Stimulated activated CD8-positive, alpha-beta memory T cell treated with anti-CD3 and anti-CD28 coated beads, Interleukin-15, amount 100 ng/mL, for 4 hours (primary cell): ENCODE measurements around the gene SHROOM3.

Experiments
- DNase-seq, 2 donors: peaks; one replicate each; pipeline ENCODE4 v3.0.0-alpha.2; 2020; ENCODE audit warnings: low read depth in 2 of 2

SHROOM3 gene

DNA sequence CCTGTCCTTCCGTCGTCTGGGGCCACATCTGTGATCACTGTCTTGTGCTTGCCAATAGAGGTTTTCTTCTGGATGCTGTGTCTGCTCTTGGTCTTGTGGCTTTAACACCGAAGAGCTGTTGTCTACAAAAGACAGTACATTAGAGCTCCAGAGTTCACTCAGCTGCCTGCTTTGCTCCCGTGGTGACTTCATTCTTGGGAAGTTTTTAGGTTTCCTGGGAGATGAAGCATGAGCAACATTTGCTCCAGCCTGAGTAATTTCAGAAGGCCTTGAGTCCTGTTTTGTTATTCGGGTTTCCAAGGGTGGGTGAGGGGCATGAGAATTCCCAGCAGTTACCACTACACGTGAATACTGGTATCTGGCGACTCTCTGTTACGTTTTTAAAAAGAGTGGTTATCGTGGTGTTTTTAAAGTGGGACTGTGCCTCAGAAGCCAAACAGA is 189.2 kb downstream of the SHROOM3 start:
- no peak for DNase-seq

DNA sequence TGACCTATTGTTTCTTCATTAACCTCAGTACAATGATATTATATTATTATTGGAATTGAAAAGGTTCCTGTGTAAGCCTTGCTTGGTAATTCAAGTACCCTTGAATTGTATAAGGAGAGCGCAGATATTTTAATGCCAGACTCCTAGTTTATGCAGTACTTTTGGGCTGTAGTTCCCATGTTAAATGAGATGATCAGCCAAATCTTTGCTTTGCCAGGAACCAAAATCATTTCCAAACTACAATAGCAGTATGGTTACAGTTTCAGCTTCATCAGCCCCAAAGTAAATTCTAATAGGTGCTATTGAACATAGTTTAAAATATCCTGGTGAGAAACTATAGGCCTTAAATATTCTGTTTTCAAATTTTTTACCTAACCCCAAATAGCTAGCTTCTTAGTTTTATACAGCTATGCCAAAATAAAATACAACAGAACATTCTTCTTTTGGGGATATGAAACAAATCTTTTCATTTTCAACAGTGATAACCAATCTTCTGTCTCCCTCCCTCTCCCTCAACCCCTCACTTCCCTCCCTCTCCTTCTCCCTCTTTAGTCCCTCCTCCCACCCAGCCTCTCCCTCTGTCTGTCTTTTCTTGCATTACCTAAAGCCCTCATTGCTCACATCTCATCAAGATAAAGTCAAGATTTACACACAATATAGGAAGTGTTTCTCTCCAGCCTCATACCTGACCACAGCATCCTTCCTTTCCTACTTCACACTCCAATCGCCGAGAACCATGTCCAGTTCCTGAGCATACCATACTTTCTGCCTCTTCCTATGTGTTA is 190.1 kb downstream of the SHROOM3 start:
- DNase-seq, result no peak

DNA sequence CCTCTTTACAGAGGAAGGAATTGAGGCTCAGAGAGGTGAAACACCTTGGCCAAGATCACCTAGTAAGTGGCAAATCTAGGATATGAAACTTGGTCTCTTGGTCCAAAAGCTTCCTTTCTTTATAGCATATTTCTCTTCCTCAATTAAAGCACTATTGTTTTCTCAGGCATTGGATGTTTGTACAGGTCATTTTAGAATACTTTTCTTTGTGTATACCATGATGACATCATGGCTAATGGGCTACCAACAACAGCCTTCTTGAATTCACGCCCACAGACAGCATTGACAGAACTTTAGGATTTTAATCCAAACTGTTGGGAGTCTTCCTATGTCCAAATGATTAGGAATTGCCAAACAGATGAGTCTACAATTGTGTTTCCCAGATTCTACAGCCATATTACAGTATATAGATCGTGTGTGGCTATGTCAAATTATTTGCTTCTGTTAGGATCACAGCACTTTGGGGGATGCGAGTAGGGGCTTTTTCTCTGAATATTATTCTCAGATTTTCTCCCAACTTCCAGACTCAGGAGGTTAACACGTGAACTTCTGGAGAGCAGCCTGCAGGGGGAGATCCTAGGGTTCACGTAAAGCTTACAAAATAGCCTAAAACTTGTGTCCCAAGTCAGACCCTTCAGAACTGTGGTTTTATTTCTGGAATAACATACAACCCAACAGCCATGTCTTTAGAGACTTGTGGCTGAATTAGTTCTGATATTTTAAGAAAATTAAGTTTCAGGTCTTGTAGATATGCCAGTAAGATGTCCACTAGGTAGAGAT is 191.8 kb downstream of the SHROOM3 start:
- DNase-seq, result no peak

DNA sequence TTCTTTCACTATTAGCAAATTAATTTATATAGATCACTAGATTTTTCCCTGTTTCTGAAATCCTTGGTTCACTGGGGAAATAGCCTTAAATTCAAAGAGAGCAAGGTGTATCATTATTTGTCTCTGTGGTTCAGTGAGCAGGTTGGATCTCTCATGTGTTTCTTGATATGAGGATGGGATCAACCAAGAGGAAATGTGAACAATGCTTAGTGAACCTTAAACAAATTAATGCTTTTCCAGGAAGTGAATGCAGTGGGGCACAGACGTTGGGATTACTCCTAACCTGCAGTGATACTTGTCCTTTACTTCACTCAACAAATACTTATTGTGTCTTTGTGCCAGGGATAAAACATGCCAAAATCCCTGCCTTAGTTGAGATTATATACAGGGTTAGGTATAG is 193.2 kb downstream of the SHROOM3 start:
- DNase-seq, result no peak

DNA sequence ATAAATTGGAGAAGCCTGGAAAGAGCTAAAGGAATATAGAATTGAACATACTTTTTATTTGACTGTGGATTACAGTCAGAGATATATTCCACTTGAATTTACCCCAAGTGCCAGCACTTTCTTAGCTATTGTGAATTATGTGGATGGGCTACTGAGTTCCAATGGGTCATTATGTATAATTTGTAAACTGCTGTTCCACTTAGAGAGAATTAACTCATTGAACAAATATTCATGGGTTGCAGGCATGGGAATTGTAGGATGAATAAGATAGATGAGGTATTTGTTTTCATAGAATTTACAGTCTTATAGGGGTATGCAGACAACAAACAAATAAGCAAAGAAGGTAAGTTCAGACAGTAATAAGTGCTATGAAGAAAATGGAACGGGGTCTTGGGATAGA is 195.7 kb downstream of the SHROOM3 start:
- no peak for DNase-seq

DNA sequence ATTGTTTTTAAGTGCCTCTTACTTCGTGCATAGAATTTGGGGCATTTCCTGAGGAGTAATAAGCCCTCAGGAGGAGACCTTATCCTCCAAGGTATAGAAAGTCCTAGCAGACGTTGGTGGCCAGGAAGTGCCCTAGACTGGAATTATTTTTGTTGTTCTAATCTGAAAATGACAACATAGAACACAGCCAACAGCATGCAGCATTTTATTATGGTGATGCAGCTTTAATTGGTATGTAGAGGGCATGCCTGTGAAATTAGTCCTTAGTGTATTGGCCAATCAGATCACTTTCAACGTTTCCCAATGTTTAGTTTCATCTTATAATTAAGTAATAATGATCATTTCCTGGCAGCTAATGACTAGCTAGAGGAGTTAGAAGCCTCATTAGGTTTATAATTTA is 199.2 kb downstream of the SHROOM3 start:
- no peak for DNase-seq

DNA sequence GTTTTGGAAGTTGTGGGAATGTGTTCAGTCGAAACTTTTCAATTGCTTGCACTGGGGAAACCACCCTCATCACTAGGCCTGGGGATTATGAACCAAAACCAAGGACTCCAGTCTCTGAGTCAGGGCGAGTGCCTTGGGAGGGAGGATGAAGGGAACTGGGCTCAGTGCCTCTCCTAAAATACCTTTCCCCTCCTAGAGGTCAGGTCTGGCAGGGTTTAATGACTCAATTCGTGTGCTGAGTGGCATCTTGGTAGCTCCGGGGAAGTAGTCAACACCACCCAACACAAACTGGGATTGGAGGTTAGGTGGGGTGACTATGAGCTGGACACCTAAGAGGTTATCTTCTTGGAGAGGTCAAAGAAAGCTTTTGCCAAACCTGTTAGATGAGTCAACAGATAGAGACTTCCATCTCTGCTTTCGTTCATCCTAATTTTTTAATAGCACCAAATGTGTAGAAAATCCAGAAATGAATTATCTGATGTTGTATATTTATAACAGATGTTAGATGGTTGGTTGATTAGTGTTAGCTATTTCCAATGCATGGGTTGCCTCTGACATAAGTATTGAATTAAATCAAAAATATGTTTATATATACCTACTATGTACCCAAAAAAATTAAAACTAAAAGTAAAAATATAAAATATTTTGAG is 202.8 kb downstream of the SHROOM3 start:
- DNase-seq, result no peak

DNA sequence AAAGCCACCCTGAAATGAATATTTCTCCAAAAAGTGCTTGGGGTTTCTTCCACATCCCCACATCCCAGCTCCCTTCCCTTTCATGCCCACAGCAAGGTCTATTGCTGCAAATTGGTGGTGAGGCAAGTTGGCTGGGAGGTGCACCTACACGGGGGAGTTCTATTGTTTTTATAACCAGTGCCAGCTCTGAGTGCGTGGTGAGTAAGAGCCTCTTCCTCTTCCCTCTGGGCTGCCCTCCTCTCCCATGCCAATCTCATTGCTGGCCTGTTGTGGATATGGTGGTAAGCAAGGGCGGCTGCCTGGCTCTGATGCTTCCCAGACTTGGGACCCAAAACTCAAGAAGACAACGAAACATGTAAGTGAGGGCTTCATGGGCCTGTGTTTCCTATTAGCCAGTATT is 204.3 kb downstream of the SHROOM3 start:
- no peak for DNase-seq

DNA sequence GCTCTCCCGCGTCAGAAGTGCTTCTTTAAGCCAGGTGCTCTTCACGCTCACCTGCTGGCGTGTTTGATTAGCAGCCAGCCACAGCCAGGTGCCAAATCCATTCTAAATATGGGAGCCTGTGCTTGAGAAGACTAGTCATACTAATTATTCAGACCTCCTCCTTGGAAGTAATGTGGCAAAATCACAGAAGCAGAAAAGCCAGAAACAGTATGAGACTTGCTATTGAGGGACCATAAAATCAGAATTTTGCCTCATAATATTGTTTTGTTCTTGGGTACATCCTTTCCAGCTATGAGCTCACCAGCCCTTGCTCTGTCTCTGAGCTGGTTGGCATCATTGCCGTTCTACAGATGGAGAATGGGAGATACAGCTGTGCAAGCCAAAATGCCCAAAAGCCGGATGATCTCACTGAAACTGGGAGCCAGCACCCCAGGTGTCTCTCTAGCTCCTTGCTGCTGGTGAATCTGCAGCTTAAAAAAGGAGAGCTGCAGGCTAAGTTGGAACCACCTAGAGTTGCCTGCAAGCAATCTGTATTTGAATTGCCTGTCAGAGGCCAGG is 205.4 kb downstream of the SHROOM3 start:
- DNase-seq, result no peak

DNA sequence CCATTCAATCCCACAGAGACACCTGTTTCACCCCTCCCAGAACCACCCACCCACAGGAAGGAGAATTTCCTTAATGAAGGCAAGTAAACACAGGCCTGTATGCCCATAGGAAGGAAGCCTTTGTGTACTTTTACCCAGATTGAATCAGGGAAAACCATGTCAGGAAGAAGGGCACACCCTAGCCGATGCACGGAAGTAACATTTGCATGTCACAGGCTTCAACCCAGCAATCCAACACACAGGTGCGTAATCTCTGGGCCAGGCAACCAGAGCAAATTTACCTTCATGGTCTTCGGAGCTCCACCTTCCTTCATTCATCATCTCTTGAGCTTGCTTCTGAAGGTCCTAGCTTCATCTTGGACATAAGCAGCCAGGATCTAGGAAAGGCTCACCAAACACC is 206.3 kb downstream of the SHROOM3 start:
- no peak for DNase-seq

DNA sequence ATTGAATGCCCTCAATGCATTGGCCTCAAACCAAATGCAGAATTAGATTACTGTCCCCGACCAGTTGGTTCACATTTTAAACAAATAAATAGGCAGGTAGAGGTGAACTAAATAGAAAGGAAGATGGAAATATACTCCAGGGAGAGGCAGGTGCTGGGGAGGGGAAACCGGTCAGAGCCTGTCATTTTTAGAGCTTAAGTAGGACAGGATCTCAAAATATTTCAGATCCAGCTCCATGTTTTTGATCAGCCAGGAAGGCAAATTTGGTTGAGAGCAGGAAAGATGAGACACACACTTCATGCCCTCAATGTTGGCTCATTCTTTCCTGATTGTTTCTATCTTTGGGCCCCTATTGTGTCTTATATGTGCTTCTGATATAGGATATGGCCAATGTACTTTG is 206.7 kb downstream of the SHROOM3 start:
- no peak for DNase-seq

DNA sequence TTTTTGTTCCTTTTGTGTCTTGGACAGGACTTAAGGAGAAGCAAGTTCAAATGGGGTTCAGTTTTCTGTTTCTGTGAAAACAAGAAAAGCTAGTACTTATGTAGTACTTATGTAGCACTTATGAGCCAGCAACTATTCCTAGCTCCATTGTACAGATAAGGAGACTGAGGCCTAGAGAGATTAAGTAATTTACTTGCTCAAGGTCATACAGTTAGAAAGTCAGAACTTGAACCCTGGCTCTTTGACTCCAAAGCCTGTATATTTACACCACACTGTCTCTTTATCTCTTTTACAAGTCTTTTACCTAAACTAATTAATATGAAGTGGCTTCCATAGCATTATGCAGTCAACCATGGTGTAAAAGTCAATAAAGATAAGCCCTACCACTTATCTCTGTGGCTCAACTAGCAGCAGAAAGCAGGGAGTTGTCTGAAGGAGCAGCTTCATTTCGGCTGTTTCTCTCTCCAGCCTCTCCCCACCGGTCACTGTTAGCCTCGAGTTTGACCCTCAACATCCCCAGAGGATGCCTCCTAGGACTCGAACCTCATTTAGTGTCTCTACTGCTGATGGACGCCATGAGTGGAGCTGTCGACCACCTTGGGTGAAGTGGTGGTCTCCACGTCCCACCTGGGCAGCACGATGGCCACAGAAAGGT is 209.9 kb downstream of the SHROOM3 start:
- DNase-seq, result no peak

DNA sequence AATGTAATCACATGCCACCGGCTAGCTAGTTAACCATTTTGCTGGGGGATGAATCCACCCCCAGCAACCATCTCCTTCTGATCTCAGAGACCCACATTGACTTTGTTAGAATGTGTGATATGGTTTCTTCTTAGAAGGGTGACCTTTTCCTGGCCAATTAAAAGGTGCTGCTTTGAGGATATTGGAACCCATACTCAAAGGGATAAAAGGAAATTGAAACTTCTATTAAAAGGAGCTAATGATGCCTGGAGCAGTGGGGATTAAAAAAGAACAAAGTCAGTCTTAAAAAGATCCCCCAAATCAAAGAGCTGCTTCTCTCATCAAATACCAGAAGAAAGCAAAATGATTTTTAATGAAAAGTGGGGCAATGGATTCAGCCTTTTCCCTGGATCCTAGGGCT is 214.1 kb downstream of the SHROOM3 start:
- no peak for DNase-seq

DNA sequence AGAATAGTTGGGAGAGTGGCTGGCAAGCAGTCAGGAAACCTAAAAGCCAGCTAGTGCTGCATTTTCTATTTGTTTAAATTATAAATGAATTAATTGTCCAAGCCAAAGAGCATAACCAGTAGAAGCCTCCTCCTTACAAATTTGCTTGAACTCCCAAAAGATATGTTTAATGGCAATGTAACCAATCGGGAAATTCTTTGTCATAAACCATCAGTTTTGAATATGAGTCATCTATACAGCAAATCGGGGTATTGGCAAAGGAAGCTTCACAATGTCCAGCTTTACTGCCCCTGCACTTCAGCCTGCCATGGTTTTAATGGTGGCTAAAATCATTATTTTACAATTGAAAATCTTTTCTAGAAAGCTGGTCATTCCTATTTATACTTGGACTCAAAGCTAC is 216.6 kb downstream of the SHROOM3 start:
- DNase-seq, result no peak

DNA sequence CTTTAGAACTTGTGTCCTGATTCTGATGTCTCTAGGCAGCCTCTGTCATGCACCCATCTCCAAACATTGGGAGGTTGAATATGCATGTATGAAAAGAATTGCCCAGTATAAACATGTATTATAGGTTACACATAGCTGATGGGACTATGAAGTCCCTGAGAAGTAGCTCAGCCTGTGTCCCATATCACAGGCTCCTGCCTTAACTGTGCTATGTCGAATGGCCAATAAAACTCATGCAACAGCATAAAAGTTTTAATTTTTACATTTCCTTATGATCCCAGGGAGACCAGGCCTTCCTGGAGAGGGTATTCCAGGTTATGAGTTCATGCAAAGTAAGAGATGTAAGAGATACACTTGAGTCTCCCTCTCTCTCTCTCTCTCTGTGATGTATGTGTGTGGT is 217.4 kb downstream of the SHROOM3 start:
- no peak for DNase-seq

DNA sequence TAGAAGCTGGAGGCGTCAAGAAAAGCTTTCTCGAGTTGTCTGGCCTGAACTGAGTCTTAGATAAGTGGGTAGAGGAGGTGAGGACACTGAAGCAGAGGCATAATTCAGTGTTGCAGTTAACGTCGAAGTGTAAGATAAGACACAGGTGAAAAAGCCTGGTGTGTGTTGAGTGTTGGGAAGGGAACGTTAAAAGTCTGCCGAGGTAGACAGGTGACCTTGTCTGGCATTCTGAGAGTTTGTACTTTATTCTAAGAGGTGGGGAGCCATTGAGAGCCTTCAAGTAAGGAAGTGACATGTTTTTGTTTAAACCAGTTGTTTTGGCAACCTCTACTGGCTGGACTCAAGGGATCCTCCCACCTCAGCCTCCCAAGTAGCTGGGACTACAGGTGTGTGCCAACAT is 219.1 kb downstream of the SHROOM3 start:
- no peak for DNase-seq

DNA sequence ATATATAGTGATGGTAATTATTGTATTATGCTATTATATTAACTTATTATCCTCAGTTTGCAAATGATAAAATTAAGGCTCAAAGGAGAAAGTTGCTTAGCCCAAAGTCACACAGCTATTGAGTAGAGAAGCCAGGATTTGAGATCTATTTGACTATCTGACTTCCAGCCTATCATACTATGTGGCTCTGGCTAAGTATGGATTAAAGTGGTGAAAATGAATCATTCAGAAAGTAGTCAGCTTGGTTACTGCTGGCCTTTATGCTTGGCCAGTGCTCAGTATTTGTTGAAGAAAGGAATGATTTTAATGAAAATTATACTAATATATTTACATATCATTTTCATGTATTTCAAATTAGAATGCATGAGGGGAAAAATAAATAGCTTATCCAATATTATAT is 219.8 kb downstream of the SHROOM3 start:
- DNase-seq, result no peak

DNA sequence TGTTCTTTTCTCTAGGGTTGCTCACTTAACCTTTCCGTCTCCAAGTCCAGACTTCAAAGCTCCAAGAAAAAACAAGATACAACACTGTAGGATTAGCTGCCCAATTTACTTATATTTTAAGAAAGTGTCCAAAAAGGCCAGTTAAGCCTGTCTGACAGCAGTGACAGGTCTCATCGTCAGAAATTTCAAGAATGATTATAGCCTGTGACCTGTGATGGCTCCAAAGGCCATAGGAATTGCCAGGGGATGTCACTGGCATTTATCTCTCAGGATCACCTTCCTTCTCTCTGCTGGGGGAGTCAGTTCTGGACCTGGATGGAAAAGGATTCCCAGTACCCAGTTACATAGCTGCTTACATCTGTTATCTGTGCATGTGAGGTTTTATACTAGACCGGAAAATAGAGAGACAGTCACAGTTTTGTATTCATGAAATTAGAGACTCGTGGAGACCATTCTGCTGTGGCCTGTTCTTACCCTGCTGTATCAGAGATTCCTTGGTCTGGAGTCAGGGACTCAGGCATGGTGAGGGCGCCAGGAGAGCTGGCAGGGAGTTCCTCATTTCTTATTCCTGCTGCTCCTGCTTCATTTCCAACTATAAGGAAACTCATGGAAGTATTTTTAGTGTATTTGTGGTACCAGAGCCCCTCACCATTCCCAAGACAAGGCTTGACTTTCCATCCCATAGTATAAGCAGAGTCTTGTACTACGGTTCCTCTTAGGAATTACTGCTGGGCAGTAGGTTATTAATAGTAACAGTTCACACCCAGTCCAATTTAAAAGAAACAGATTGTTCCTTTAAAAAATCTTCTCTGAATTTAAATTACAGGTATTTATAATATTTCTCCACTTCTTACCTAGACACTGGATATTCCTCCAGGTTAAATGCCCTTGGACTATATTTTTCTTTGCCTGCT is 220.8 kb downstream of the SHROOM3 start:
- no peak for DNase-seq

DNA sequence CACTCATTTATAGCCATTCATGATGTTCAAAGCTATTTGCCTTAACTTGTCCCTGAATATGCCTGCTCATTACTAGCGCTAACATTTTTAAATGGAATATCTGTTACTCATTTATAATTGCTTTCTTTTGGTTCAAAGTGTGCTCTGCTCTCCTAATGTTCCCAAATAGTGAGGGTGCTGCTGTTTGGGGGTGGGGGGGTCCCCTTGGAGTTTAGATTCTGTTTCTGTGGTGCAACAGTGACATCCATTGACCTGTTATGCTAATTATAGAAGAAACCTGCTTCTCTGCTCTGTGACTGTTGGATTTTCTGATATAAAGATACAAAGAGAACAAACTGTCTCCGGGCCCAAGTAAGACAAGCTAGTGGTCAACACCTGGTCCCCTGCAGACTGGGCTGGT is 222.4 kb downstream of the SHROOM3 start:
- DNase-seq, result no peak

DNA sequence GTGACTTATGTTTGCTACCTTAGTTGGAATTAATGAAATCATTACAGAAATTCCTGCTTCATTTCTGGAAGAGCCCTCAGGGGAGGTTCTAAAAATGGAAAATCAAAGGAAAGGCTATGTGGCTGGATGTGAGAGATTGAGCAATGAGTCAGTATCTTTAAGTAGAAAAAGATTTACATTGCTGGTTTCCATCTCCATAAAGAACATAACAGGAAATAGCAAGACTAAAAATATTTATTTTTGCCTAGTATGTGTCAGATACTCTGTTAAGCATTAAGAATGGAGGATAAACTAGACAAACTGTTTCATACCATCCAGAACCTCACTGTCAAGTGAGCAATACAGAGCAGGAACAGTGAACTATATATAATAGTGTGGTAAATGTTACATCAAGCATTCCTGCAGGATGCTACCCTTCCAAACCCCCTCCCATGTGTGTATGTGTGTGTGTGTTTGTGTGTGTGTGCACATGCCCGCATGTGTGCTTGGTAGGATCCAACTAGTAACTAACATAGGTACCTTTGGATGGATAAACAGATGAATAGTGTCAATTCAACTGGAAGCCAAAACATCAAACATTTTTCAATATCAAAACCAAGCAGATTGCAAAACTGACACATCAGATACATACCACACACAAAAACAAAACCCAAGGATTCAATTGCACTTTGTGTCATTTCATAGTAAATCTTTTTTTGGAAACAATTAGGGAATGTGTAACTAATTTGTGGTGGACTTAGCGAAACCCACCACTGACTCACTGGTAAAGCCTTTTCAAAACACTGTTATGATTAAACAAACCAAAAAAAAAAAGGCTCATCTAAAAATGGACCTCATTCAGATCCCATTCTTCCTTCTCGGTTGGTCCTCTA is 223.4 kb downstream of the SHROOM3 start:
- no peak for DNase-seq
